Activated CD4-positive, alpha-beta memory T cell treated with anti-CD3 and anti-CD28 coated beads, Interleukin-2, amount 10 ng/mL, durations not matched to agents 7 days and 5 days (primary cell): ENCODE data around the gene COLEC11. TPM values are rescaled to one million over a fixed set of nuclear protein-coding genes. Genes with fewer than 3 reads are reported as not detected.
"Not testable (repeated sequence)": the region's sequence is repeated elsewhere in the genome, so short reads cannot be mapped to it uniquely, and the experiment has no call there.

Experiments used
- CTCF ChIA-PET: fragments of 350-600 bp; sonication (Branson Sonifier 250); formaldehyde crosslinking; loops from one replicate; lab custom pipeline; 2021; ENCODE audit warnings: antibody characterized with exemption, inconsistent platforms; lab: Charles Lee
- POLR2A ChIA-PET: fragments of 350-600 bp; sonication (Branson Sonifier 250); formaldehyde crosslinking; loops from one replicate; lab custom pipeline; 2021; ENCODE audit warnings: antibody characterized with exemption; lab: Charles Lee
- DNase-seq: peaks from one replicate; pipeline ENCODE4 v3.0.0-alpha.2; 2020
- H3K27ac Mint-ChIP-seq: one replicate; pipeline ENCODE4 v1.8.0; 2021; ENCODE audit warnings: mild to moderate bottlenecking, mixed read lengths
- H3K27me3 Mint-ChIP-seq: one replicate; pipeline ENCODE4 v1.8.0; 2021; ENCODE audit warnings: mixed read lengths
- H3K36me3 Mint-ChIP-seq: one replicate; pipeline ENCODE4 v1.8.0; 2021; ENCODE audit warnings: low read depth, mixed read lengths
- H3K4me1 Mint-ChIP-seq: one replicate; pipeline ENCODE4 v1.8.0; 2021; ENCODE audit warnings: mixed read lengths
- H3K4me3 Mint-ChIP-seq: one replicate; pipeline ENCODE4 v1.8.0; 2021; ENCODE audit warnings: mild to moderate bottlenecking, mixed read lengths
- H3K9me3 Mint-ChIP-seq: one replicate; pipeline ENCODE4 v1.8.0; 2021; ENCODE audit warnings: mixed read lengths
- total RNA-seq, 2 experiments: library from RNA; stranded (reverse); gene quantifications; one replicate each; pipeline ENCODE4 v1.2.3, GENCODE V29; 2021

COLEC11 gene
- total RNA-seq, 2 experiments from 2014 or later: not detected

DNA sequence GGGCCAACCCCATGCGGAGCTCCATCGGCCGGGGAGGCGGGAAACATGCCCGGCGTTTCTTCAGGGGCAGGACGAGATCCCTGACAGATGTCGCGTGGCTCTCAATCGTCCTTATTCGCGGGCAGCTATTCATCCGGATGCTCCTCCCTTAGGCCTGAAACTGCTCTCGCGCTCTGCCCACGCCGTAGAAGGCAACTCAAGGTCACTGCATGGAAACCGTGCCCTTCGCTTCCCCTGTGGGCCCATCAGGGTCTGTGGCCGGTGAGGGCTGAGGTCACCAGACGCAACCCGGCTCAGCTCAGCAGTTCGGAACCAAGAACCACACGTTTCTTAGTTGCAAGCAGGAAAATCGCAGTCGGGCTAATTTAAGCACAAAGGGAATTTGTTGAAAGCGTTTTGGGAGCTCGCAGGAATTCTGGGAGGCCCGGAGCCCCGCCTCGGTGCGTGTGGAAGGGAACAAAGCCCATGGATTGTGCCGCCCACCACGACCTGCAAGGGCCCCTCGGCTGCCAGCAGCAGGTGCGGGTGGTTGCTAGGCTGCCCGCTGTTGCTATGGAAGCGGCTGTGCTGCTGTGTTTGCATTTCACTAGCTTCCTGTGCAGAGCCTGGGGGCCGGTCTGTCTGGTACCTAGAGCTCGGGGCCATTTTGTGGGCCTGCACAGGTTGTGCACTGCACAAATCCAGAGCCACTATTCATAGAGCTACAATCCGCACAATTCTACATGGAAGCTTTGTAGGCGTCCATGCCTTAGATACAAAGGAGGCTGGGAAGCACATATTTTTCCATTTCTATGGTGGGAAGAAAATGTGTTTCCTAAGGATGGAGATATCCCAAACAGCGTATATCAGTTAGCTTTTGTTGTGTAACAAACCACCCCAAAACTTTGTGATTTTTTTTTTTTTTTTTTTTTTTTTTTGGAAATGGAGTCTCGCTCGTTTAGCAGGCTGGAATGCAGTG is 57.1 kb downstream of the COLEC11 start:
- Mint-ChIP-seq H3K9me3 (no peaks in the 10 kb centered on the region), H3K27me3 (no peaks in the 10 kb centered on the region), H3K4me1 (peaks cover 15% of the 10 kb centered on the region), H3K36me3 (no peaks in the 10 kb centered on the region), H3K4me3 (peak overlapping the region; percentile 74), H3K27ac (peak overlapping the region; percentile 72)
- POLR2A ChIA-PET: interaction anchor here (0.7 to 3.1 kb wide), 8 partner anchors 10 to 274 kb away, joined by 3 to 20 read pairs (median 6); partner anchors contain the start of genes ADI1, EIPR1, RNASEH1 and TRAPPC12
- DNase-seq: peak; percentile 78
- CTCF ChIA-PET: interaction anchor here (0.6 to 4.4 kb wide), 16 partner anchors 9 to 1137 kb away, joined by 3 to 31 read pairs (median 4); partner anchors contain the start of gene EIPR1

DNA sequence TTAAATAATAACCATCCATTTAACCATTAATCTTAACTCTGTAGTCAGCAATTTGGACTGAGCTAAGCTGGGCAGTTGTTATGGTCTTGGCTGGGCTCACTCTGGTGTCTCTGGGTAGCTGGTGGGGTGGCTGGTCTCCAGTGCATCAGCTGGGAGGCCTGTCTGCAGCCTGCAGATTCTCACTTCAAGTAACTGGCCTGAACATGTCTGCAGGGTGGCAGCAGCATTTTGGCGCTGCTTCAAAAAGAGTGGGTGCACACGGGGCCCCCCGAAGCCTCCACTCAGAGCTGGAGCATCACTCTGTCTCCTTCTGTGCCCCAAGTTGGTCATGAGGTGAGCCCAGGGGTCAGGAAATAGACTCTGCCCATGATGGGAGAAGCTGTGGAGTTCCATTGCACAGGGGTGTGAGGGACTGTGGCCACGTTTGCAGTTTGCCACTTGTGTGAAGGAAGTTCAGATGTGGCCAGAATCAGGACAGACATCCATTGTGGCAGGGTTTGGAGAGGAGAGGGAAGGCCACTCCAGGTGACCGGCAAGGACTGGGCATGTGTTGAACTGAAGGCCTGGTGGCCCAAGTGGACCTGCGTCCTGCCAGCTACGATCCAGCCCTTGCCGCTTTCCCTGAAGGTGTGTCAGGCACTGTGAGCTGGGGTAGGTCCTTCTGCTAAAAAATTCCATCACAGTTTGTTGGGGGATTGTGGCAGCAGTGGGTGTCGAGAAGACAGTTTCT is 58.1 kb downstream of the COLEC11 start:
- H3K4me1 Mint-ChIP-seq: peaks cover 15% of the 10 kb centered on the region

DNA sequence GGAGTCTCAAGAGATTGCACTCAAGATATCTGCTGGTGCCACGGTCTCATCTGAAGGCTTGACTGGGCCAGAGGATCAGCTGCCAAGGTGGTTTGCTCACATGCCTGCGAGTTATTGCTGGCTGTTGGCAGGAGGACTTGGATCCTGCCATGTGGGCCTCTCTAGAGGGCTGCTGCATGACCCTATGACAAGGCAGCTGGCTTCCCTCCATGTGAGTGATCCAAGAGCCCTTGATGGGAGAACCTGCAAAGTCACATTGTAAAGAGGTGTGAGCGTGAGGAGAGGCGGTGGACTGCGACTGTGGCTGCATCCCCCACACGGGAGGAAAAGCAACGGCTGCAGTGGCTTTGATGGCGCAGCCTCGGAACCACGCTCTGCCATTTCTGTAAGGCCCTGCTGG is 59.1 kb downstream of the COLEC11 start:
- Mint-ChIP-seq H3K27me3 (no peaks in the 10 kb centered on the region), H3K4me1 (peaks cover 15% of the 10 kb centered on the region), H3K27ac (no peak overlapping the region), H3K36me3 (no peaks in the 10 kb centered on the region), H3K9me3 (no peaks in the 10 kb centered on the region), H3K4me3 (no peak overlapping the region)
- ChIA-PET POLR2A (interaction anchor here (1.4 kb wide), 1 partner anchor 10 kb away, joined by 3 read pairs; no protein-coding TSS in a partner anchor), CTCF (no interaction called here)
- no peak for DNase-seq

More for the DNA sequence above, 58.1 kb downstream of the COLEC11 start:
- H3K9me3 Mint-ChIP-seq: no peaks in the 10 kb centered on the region
- DNase-seq: no peak
- no peaks in the 10 kb centered on the region for H3K36me3 Mint-ChIP-seq
- CTCF ChIA-PET: interaction anchor here (1.0 to 4.4 kb wide), 4 partner anchors 69 to 229 kb away, joined by 3 to 31 read pairs (median 6); no protein-coding TSS in a partner anchor
- no peak overlapping the region for H3K4me3 Mint-ChIP-seq
- POLR2A ChIA-PET: interaction anchor here (0.9 to 3.1 kb wide), 6 partner anchors 9 to 275 kb away, joined by 3 to 20 read pairs (median 12); partner anchors contain the start of genes EIPR1, RNASEH1 and TRAPPC12
- no peak overlapping the region for H3K27ac Mint-ChIP-seq
- H3K27me3 Mint-ChIP-seq: no peaks in the 10 kb centered on the region

DNA sequence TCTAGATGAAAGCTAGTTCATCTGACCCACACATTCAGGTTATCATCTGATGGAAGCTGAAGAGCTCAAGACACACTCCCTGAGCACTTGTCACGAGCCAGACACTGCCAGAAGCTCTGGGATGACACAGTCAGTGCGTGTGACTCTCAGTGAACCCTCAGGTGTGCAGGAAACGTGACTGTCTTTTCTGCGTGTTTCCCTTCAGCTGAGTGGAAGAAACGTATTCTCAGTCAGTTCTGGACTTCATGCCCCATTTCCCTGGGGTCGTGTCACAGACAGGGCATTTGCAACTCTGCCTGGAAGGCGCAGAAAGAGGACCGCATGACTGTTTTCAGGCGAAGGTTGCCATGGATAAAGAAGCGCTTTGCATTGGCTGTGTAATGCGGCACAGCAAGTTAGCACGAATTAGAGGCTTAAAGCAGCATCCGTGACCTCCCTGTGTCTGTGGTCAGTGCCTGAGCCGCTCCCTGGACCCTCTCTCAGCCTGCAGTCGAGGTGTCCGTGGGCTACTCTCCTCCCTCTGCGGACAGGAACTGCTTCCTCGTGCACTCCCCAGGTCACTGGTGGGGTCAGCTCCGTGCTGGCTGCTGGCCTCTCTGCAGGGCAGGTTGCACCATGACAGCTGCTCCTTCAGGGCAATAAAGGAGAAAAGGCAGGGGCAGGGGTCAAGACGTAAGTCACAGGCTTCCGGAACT is 59.8 kb downstream of the COLEC11 start:
- Mint-ChIP-seq H3K9me3 (no peaks in the 10 kb centered on the region), H3K4me1 (peaks cover 21% of the 10 kb centered on the region), H3K36me3 (peaks cover 2% of the 10 kb centered on the region), H3K4me3 (no peak overlapping the region), H3K27ac (no peak overlapping the region), H3K27me3 (no peaks in the 10 kb centered on the region)
- DNase-seq: no peak
- ChIA-PET CTCF (no interaction called here), POLR2A (no interaction called here)

DNA sequence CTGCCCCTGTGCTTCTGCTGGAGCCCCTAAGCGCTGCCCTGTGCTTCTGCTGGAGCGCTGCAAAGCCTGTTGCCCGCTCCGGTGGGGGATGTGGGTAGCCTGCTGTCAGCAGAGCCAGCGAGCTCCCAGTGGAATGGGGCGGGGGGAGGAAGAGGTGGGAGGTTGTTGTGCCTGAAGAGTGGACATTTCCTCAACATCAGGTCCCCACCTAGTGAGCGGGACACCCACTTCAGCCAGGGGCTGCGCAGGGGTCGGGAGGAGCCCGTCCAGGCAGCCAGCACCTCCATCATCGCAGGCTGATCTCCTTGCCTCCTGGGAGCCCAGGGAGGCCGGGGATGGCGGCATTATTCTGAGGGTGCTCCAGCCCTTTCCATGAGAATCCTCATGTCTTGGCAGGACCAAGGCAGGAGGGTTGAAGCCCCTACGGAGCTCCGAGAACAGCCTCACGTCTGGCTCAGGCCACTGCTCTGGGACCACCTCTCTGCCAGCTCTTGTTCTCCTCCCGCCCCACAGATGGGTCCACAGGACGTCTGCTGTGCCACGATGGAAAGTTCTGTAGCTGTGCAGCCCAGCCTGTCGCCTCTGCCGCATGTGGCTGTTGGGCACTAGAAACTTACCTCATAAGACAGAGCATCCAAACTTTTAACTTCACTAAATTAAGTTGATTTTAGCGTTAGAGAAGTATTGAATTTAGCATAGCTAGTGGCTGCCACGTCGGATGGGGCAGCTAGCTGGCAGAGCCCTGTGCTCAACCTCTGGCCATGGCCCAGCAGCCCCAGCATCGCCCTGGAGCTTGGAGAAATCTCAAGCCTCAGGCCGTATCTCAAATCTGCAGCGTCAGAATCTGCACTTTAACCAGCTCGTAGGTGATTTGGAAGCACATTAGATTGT is 61.2 kb downstream of the COLEC11 start:
- no peak for DNase-seq
- Mint-ChIP-seq H3K9me3 (peaks cover 8% of the 10 kb centered on the region), H3K27ac (no peak overlapping the region), H3K4me1 (peaks cover 31% of the 10 kb centered on the region), H3K27me3 (no peaks in the 10 kb centered on the region), H3K36me3 (peaks cover 13% of the 10 kb centered on the region), H3K4me3 (no peak overlapping the region)
- POLR2A ChIA-PET: no interaction called here
- CTCF ChIA-PET: no interaction called here

DNA sequence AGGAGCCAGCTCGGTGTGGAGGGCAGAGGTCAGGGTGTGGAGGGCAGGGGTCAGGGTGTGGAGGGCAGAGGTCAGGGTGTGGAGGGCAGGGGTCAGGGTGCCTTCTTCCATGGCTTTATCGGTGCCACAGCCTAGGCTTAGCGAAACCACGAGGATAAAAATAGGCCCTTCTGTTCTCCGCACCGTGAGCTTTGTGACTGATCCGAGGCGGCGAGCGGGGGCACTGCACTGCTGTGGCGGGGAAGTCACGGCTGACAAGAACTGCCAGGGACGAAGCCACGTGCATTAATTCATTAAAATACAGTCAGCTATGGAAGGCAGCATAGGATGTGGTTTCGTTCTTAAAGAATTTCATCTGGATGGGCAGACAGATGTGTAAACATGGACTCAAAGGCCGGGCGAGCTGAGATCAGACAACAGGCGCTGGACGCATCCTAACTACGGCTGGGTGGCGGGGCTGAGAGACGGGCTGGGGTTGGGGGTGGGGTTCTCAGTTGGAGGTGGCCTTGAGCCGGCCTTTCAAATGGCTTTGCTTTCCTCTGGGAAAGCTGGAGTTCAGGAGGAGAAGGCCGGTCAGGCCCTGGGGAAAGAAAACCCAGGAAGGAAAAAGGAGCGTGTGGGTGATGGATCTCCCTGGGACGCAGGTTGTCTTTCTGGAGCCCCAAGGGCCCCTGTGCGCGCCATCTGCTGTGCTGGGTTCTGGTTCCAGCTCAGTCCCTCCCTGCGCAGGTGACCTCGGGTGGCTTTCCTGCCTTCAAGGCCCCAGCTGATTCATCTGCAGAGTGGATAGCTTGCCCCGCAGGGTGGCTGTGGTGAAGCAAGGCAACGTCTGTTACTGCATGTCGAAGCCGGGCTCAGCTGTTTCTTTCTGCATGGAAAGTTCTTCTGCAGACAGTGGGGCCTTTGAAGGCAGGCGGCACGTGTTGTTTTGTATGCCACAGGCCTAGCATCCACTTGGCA is 62.1 kb downstream of the COLEC11 start:
- Mint-ChIP-seq H3K4me1 (peaks cover 33% of the 10 kb centered on the region), H3K27ac (no peak overlapping the region), H3K36me3 (peaks cover 13% of the 10 kb centered on the region), H3K4me3 (no peak overlapping the region), H3K9me3 (peaks cover 8% of the 10 kb centered on the region), H3K27me3 (no peaks in the 10 kb centered on the region)
- ChIA-PET POLR2A (no interaction called here), CTCF (no interaction called here)
- DNase-seq: no peak

DNA sequence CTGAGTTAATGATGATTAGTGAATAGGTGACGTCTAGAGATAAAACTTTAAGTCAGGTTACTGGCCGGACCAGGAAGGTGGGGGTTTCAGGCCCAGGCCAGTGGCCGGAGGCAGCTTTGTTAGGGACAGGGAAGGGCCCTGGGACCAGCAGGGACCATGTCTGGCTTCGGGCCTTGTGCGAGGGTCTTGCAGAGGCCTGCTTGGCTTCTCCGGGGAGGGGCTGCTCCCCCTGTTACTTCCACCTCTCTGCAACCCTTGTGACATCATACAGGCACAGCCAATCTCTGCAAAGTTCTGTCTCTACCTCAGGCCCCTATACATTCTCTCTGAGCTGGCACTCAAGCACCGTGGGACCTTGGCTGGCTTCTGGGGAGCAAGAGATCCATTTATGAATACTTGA is 63.0 kb downstream of the COLEC11 start, which contains the start of gene ALLC:
Gene ALLC, plus strand, starts transcription at position 320 of the 400 bp plus-strand sequence. CDS start 12,958 bp downstream, outside the sequence.
- DNase-seq: no peak
- H3K9me3 Mint-ChIP-seq: peaks cover 8% of the 10 kb centered on the region
- peaks cover 32% of the 10 kb centered on the region for H3K4me1 Mint-ChIP-seq
- H3K4me3 Mint-ChIP-seq: no peak within 1 kb of the TSS
- POLR2A ChIA-PET: no interaction called here
- no peak within 1 kb of the TSS for H3K27ac Mint-ChIP-seq
- H3K36me3 Mint-ChIP-seq: peaks cover 13% of the 10 kb centered on the region
- H3K27me3 Mint-ChIP-seq: no peaks in the 10 kb centered on the region
- CTCF ChIA-PET: no interaction called here

DNA sequence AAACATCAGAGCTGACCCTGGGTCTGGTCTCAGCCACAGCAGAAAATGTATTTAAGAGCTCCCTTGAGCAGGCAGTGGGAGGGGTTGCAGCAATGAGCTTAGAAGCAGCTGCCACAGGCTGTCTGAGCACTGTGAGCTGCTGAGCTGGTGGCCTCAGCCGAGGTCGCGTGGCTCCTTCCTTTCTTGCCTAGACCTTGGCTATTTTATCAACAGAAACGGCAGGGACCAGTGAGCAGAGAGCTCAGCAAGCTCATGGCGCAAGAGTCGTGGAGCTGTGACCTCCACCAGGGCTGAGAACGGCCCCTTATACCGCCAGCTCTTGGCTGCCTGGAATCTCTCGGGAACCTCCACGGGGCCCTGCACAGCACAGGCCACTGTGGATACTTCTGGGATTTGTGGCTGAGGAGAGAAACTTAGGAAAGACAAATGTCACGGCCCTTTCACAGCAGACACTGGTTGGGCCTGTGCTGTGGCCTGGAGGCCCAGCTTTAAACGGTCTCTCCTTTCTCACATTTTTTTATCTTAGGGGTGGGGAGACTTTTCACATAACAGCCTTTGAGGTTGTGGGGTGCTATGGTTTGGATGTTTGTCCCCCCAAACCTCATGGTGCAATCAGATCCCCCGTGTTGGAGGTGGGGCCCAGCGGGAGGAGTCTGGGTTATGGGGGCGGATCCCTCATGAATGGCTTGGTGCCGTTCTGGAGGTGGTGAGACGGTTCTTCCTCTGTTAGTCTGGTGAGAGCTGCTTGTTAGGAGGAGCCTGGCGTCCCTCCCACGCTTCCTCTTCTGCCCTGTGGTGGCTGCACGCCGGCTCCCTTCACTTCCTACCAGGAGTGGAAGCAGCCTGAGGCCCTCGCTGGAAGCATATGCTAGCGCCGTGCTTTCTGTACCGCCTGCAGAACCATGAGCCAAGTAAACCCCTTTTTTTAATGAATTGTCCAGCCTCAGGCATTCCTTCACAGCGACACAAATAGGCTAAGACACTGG is 64.8 kb downstream of the COLEC11 start:
- CTCF ChIA-PET: interaction anchor here (1.3 kb wide), 1 partner anchor 235 kb away, joined by 3 read pairs; no protein-coding TSS in a partner anchor
- Mint-ChIP-seq H3K4me3 (no peak overlapping the region), H3K36me3 (peaks cover 13% of the 10 kb centered on the region), H3K27me3 (no peaks in the 10 kb centered on the region), H3K9me3 (peaks cover 8% of the 10 kb centered on the region), H3K4me1 (peaks cover 32% of the 10 kb centered on the region), H3K27ac (peak overlapping the region; percentile 79)
- POLR2A ChIA-PET: interaction anchor here (3.1 kb wide), 1 partner anchor 102 kb away, joined by 11 read pairs; the partner anchor contains the start of gene RNASEH1
- no peak for DNase-seq

DNA sequence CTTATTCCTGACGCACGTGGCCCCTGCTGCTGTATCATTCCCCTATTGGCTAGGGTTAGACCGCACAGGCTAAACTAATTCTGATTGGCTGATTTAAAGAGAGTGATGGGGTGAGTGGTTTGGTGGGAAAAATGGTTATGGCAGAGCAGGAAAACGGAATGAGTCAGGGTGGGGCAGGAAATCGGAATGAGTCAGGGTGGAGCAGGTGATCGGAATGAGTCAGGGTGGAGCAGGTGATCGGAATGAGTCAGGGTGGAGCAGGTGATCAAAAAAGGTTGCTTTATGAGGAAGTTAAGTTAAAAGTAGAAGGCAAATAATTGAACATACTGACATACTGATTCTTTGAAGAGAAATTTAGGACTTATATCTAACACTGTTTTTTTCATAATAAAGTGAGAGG is 65.7 kb downstream of the COLEC11 start:
- POLR2A ChIA-PET: interaction anchor here (1.6 to 3.3 kb wide), 3 partner anchors 9 to 103 kb away, joined by 4 to 20 read pairs (median 11); partner anchors contain the start of gene RNASEH1
- H3K4me3 Mint-ChIP-seq, H3K27me3 Mint-ChIP-seq, H3K9me3 Mint-ChIP-seq: not testable (repeated sequence)
- Mint-ChIP-seq H3K4me1 (peaks cover 32% of the 10 kb centered on the region), H3K36me3 (peaks cover 13% of the 10 kb centered on the region), H3K27ac (peak overlapping the region; percentile 79)
- peak; percentile 53 for DNase-seq
- CTCF ChIA-PET: interaction anchor here (0.9 to 1.3 kb wide), 2 partner anchors 9 to 22 kb away, joined by 3 to 7 read pairs; no protein-coding TSS in a partner anchor
